Activated CD4-positive, alpha-beta memory T cell treated with anti-CD3 and anti-CD28 coated beads, Interleukin-2, amount 10 ng/mL, durations not matched to agents 7 days and 5 days (primary cell): ENCODE data around the gene GNAQ. TPM values are rescaled to one million over a fixed set of nuclear protein-coding genes. Genes with fewer than 3 reads are reported as not detected.
A peak's percentile ranks its signal among the peaks of the same experiment; 100 is the strongest.

Experiments used
- CTCF ChIA-PET: fragments of 350-600 bp; sonication (Branson Sonifier 250); formaldehyde crosslinking; loops from one replicate; lab custom pipeline; 2021; ENCODE audit warnings: antibody characterized with exemption, inconsistent platforms; lab: Charles Lee
- POLR2A ChIA-PET: fragments of 350-600 bp; sonication (Branson Sonifier 250); formaldehyde crosslinking; loops from one replicate; lab custom pipeline; 2021; ENCODE audit warnings: antibody characterized with exemption; lab: Charles Lee
- DNase-seq: peaks from one replicate; pipeline ENCODE4 v3.0.0-alpha.2; 2020
- H3K27ac Mint-ChIP-seq: one replicate; pipeline ENCODE4 v1.8.0; 2021; ENCODE audit warnings: mild to moderate bottlenecking, mixed read lengths
- H3K27me3 Mint-ChIP-seq: one replicate; pipeline ENCODE4 v1.8.0; 2021; ENCODE audit warnings: mixed read lengths
- H3K36me3 Mint-ChIP-seq: one replicate; pipeline ENCODE4 v1.8.0; 2021; ENCODE audit warnings: low read depth, mixed read lengths
- H3K4me1 Mint-ChIP-seq: one replicate; pipeline ENCODE4 v1.8.0; 2021; ENCODE audit warnings: mixed read lengths
- H3K4me3 Mint-ChIP-seq: one replicate; pipeline ENCODE4 v1.8.0; 2021; ENCODE audit warnings: mild to moderate bottlenecking, mixed read lengths
- H3K9me3 Mint-ChIP-seq: one replicate; pipeline ENCODE4 v1.8.0; 2021; ENCODE audit warnings: mixed read lengths
- total RNA-seq, 2 experiments: library from RNA; stranded (reverse); gene quantifications; one replicate each; pipeline ENCODE4 v1.2.3, GENCODE V29; 2021

The GNAQ gene
- total RNA-seq, 2 experiments from 2014 or later: 28.0 to 28.8 TPM

DNA sequence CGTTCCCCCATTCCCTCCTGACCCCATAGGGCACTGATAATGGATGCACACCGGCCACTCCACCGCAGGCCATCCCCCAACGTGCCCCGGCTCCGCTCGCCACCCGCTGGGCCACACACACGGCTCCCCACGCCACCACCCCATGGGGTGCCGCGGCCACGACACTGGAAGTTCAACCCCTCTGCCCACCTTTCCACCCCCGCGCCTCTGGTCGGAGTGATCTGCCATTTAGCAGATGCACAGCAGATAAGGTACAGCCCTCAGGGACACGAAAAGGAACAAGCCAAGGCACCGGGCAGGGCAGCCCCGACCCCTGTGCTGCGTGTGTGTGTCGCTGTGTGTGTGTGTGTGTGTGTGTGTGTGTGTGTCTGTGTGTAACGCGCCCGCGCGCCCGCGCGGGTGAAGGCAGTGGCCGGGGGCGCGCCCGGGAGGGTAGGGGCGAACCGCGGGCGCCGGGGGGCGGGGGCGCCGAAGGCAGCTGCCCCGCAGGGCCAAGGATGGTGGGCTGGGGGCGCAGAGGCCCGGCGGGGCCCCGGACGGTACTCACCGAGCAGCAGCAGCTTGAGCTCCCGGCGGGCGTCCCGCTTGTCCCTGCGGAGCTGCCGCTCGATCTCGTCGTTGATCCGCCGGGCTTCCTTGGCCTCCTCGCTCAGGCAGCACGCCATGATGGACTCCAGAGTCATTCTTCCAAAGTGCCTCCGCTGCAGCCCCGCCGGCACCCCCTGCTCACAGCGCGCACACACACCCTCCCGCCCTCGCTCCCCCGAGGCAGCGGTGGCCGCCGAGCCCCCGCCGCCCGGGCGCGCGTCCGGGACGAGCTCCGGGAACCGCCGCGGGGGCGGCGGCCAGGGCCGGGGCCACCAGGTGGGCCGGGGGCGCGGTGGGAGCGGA lies 813 bp downstream of the GNAQ start:
- POLR2A ChIA-PET: interaction anchor here (0.8 to 1.7 kb wide), 15 partner anchors 8 to 266 kb away, joined by 3 to 14 read pairs (median 3); partner anchors contain the start of gene PSAT1
- Mint-ChIP-seq H3K9me3 (no peaks in the 10 kb centered on the region), H3K27ac (peak overlapping the region; percentile 78), H3K4me3 (peak overlapping the region; percentile 91), H3K36me3 (peaks cover 7% of the 10 kb centered on the region), H3K4me1 (peaks cover 59% of the 10 kb centered on the region), H3K27me3 (no peaks in the 10 kb centered on the region)
- CTCF ChIA-PET: interaction anchor here (0.8 to 1.5 kb wide), 4 partner anchors 10 to 333 kb away, joined by 3 to 12 read pairs (median 4); no protein-coding TSS in a partner anchor
- DNase-seq: peak; percentile 69

DNA sequence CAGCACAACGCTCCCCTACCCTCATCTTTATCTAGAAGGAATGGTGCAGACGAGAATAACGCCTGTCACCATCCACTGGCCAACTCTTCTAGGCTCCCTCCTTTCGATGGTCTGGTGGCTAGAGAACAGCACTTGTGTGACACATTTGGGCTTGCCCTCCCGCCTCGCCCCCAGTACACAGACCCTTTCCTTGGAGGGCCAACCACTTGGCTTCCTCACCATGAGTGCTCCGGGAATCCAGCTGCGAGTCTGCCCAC lies 1.4 kb downstream of the GNAQ start:
- ChIA-PET CTCF (interaction anchor here (1.0 to 1.8 kb wide), 5 partner anchors 28 to 188 kb away, joined by 3 to 12 read pairs (median 4); no protein-coding TSS in a partner anchor), POLR2A (interaction anchor here (0.9 to 1.7 kb wide), 9 partner anchors 10 to 266 kb away, joined by 3 to 14 read pairs (median 4); partner anchors contain the start of gene PSAT1)
- peak overlapping the region; percentile 78 for H3K27ac Mint-ChIP-seq
- peaks cover 53% of the 10 kb centered on the region for H3K4me1 Mint-ChIP-seq
- H3K27me3 Mint-ChIP-seq: no peaks in the 10 kb centered on the region
- H3K36me3 Mint-ChIP-seq: peaks cover 7% of the 10 kb centered on the region
- H3K4me3 Mint-ChIP-seq: peak overlapping the region; percentile 91
- peak; percentile 35 for DNase-seq
- no peaks in the 10 kb centered on the region for H3K9me3 Mint-ChIP-seq

DNA sequence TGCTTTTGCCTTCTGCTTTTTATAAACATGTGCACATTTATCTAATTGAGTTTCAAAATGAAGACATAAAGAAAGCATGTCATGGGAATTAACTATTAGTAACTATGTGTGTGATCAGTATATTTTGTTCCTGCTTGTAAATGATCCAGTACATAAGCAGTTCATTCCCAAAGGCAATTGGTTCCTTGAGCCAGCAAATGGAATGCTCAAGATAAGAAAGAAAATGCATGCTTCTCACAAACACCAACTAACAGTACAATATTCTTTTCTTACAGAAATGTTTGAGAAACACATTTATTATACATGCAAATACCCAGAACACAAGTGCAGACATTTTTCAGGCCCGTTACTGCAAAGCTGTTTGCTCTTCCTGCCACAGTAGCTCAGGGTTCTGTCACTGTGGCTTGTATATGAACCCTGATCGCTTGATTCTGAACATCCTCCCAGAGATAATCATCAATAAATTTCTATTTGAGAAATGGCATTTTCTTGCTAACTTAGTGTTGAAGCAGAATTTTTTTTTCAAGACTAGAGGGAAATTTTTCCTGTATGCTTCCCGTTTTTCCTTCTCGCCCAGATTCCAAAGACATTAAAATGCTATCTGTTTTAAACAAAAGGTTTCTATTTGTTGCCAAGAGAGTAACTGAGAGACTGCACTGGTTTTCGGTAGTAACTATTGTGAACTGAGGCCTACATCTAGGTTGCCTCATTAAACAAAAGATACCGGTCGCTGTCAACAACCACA lies 1.9 kb downstream of the GNAQ start:
- H3K9me3 Mint-ChIP-seq: no peaks in the 10 kb centered on the region

DNA sequence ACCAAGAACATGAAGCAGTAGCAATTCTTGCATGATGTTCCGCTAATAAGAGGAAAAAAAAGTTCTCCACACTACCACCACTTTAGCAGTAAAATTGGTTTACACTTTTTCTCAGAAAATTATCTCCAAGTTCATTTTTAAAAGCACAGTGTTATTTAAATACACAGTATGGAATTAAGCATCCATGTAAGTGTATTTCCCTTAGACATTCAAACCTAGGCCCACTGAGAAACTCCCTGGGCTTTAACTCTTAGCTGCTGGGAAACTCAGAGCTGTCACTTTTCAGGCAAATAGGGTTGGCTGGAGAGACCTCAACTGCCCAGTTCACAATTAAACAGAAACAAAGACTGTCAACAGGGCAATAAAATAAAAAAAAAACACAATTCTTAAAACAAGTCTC lies 2.7 kb downstream of the GNAQ start:
- ChIA-PET POLR2A (interaction anchor here (1.7 kb wide), 1 partner anchor 52 kb away, joined by 14 read pairs; no protein-coding TSS in a partner anchor), CTCF (interaction anchor here (0.6 to 1.8 kb wide), 6 partner anchors 10 to 187 kb away, joined by 3 to 12 read pairs (median 4); no protein-coding TSS in a partner anchor)
- H3K9me3 Mint-ChIP-seq: no peaks in the 10 kb centered on the region
- no peak for DNase-seq
- H3K27ac Mint-ChIP-seq: no peak overlapping the region
- peaks cover 9% of the 10 kb centered on the region for H3K36me3 Mint-ChIP-seq
- H3K4me1 Mint-ChIP-seq: peaks cover 40% of the 10 kb centered on the region
- no peaks in the 10 kb centered on the region for H3K27me3 Mint-ChIP-seq
- H3K4me3 Mint-ChIP-seq: peak overlapping the region; percentile 91

More for the DNA sequence above, 1.9 kb downstream of the GNAQ start:
- Mint-ChIP-seq H3K27me3 (no peaks in the 10 kb centered on the region), H3K27ac (peak overlapping the region; percentile 78), H3K4me1 (peaks cover 48% of the 10 kb centered on the region), H3K4me3 (peak overlapping the region; percentile 91), H3K36me3 (peaks cover 7% of the 10 kb centered on the region)
- CTCF ChIA-PET: interaction anchor here (0.6 to 1.8 kb wide), 8 partner anchors 10 to 188 kb away, joined by 3 to 12 read pairs (median 4); no protein-coding TSS in a partner anchor
- POLR2A ChIA-PET: interaction anchor here (0.9 to 1.7 kb wide), 8 partner anchors 10 to 92 kb away, joined by 3 to 14 read pairs (median 4); no protein-coding TSS in a partner anchor
- peak; percentile 40 for DNase-seq

DNA sequence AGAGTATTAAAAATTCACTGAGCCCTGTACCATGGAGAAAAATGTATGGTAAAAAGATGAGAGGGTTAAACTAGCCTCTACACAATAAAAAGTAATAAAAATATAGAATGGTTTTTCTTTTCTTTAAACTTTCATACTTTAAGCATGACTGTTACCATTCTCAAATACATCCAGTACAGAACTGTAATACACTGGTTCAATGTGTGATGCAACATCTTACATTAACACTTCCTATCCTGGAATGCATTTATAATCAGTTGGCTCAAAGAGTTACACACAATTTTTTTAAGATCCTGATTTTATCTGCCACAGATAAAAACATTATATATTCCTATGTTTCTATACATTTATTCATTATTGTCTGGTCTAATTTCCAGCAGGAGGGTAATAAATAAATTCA lies 4.7 kb downstream of the GNAQ start:
- CTCF ChIA-PET: interaction anchor here (0.7 to 3.0 kb wide), 2 partner anchors 9 to 50 kb away, joined by 3 to 18 read pairs; no protein-coding TSS in a partner anchor
- peaks cover 35% of the 10 kb centered on the region for H3K4me1 Mint-ChIP-seq
- H3K9me3 Mint-ChIP-seq: no peaks in the 10 kb centered on the region

DNA sequence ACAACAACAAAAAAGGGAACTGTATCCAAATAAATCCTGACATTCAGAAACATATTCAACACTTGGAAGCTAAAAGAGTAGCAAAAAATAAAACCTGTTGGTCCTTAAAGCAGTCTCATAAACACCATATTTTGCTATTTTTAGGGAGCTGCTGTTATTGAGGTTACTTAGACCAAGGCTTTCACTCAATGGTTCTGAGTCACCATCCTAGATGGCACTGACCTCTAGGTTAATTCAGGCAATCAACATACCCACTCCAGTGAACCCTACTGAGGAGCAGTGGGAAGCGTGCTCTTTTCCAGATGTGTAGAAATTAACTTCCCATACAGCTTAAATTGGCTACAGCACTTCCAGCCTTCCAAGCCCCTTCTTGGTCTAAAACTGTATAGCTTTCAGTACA lies 5.2 kb downstream of the GNAQ start:
- CTCF ChIA-PET: interaction anchor here (3.0 kb wide), 1 partner anchor 9 kb away, joined by 18 read pairs; no protein-coding TSS in a partner anchor
- peaks cover 37% of the 10 kb centered on the region for H3K4me1 Mint-ChIP-seq
- DNase-seq: no peak
- POLR2A ChIA-PET: no interaction called here
- peaks cover 9% of the 10 kb centered on the region for H3K36me3 Mint-ChIP-seq
- H3K9me3 Mint-ChIP-seq: no peaks in the 10 kb centered on the region
- no peak overlapping the region for H3K27ac Mint-ChIP-seq
- H3K4me3 Mint-ChIP-seq: no peak overlapping the region
- H3K27me3 Mint-ChIP-seq: no peaks in the 10 kb centered on the region

More for the DNA sequence above, 4.7 kb downstream of the GNAQ start:
- Mint-ChIP-seq H3K4me3 (no peak overlapping the region), H3K36me3 (peaks cover 9% of the 10 kb centered on the region), H3K27me3 (no peaks in the 10 kb centered on the region), H3K27ac (no peak overlapping the region)
- POLR2A ChIA-PET: no interaction called here
- DNase-seq: no peak

DNA sequence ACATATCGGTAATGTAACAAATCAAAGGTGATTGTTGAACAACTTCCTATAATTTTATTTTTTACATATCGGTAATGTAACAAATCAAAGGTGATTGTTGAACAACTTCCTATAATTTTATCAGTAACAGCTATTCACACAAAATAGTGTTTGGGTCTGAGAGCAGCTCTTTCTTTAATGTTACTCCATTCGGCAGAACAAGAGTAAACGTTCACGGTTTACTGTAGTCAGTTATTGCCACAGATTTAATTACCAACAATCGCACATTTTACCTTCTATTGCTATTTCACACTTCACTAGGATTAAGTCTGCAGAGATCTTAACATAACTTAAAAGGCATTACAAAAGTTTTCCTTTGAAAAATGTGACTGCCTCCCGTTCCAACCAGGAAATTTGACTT lies 6.4 kb downstream of the GNAQ start:
- POLR2A ChIA-PET: interaction anchor here (0.7 kb wide), 1 partner anchor 39 kb away, joined by 3 read pairs; no protein-coding TSS in a partner anchor
- CTCF ChIA-PET: interaction anchor here (1.3 to 3.0 kb wide), 3 partner anchors 10 to 96 kb away, joined by 3 to 18 read pairs (median 8); no protein-coding TSS in a partner anchor
- H3K9me3 Mint-ChIP-seq: no peaks in the 10 kb centered on the region
- peaks cover 13% of the 10 kb centered on the region for H3K36me3 Mint-ChIP-seq
- no peak for DNase-seq
- H3K27me3 Mint-ChIP-seq: no peaks in the 10 kb centered on the region
- H3K4me1 Mint-ChIP-seq: peaks cover 39% of the 10 kb centered on the region
- no peak overlapping the region for H3K27ac Mint-ChIP-seq
- no peak overlapping the region for H3K4me3 Mint-ChIP-seq

DNA sequence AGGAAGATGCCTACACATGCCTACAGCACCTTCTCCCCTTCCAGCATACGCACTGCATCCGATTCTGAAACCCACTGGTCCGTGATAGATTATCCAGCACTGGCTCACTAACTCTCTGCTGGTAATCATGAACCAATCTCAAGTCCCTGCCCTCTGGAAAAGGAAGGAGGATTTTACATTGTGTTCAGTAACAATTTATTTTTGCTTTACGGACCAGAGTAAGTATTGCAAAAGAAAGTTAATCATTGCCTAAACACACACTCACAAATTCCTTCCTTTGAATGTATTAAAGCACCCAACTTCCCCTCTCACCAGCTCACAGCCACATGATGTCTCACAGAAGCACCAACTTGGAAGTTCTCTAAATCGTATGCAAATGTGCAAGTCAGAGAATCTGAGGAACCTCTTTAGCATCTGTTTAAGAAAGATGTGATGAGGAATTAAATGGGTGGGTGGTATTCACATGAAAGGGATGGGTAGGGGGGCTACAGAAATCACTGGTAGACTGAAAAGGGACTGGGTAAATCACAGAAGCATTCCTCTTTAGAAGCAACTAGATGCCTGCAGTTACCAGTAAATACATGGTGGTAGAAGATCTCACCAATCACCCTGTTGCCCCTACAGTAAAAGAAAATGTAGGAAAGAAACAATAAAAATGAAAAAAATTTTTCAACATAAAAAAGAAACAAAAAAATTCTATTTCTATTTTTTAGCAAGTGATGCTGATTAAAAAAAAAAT lies 8.4 kb downstream of the GNAQ start:
- ChIA-PET CTCF (no interaction called here), POLR2A (interaction anchor here (1.6 kb wide), 1 partner anchor 8 kb away, joined by 3 read pairs; the partner anchor contains the start of gene GNAQ)
- no peaks in the 10 kb centered on the region for H3K27me3 Mint-ChIP-seq
- DNase-seq: no peak
- no peak overlapping the region for H3K27ac Mint-ChIP-seq
- H3K36me3 Mint-ChIP-seq: peaks cover 15% of the 10 kb centered on the region
- H3K4me3 Mint-ChIP-seq: no peak overlapping the region
- H3K4me1 Mint-ChIP-seq: peaks cover 23% of the 10 kb centered on the region
- H3K9me3 Mint-ChIP-seq: no peaks in the 10 kb centered on the region

DNA sequence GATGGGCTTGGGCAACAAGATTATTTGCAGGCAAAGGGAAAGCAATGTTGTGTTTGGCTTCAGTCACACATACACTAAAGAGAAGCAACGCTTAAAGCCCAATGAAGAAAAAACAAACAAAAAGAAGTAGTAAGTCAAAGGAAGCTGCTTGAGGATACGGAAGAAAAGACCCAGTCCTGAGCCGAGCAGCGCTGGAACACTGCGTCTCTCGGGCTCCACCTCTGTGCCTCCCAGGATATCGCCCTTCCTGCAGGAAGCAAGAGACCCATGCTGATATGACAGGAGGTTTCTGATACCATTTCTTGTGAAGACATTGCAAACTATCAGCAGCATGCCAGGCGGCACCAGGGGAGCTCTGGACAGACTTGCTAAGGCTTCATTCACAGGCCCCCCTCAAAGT lies 9.9 kb downstream of the GNAQ start:
- DNase-seq: no peak
- ChIA-PET CTCF (interaction anchor here (1.3 to 1.4 kb wide), 2 partner anchors 14 to 113 kb away, joined by 6 read pairs; no protein-coding TSS in a partner anchor), POLR2A (no interaction called here)
- Mint-ChIP-seq H3K36me3 (peaks cover 10% of the 10 kb centered on the region), H3K9me3 (no peaks in the 10 kb centered on the region), H3K27ac (no peak overlapping the region), H3K4me3 (no peak overlapping the region), H3K4me1 (peaks cover 29% of the 10 kb centered on the region), H3K27me3 (no peaks in the 10 kb centered on the region)

DNA sequence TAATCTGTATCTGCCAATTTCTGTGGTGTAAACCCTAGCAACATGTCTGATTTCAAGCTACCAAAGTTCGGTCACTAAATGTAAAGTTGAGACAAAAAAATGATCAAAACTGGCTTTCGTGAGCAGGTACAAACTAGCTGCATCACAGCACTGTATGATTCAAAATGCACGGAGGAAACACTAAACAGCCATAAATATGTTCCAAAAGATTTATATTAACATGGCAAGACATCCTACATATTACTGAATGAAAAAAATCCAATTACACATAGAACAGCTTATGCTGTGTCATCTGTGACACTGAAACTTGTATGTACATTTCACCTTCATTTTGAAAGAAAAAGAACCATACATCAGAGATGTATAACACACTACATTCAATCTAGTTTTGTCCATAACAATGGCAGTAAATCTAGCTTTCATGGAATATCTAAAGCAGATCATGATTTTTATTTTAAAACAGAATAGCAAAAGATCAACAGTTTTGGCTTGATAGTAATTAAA lies 14.4 kb downstream of the GNAQ start:
- no peak overlapping the region for H3K27ac Mint-ChIP-seq
- H3K36me3 Mint-ChIP-seq: peaks cover 22% of the 10 kb centered on the region
- no peaks in the 10 kb centered on the region for H3K27me3 Mint-ChIP-seq
- POLR2A ChIA-PET: interaction anchor here (0.8 kb wide), 1 partner anchor 14 kb away, joined by 3 read pairs; the partner anchor contains the start of gene GNAQ
- DNase-seq: no peak
- CTCF ChIA-PET: interaction anchor here (1.1 to 1.4 kb wide), 2 partner anchors 15 to 18 kb away, joined by 3 to 5 read pairs; partner anchors contain the start of gene GNAQ
- H3K4me3 Mint-ChIP-seq: no peak overlapping the region
- H3K4me1 Mint-ChIP-seq: peaks cover 25% of the 10 kb centered on the region
- H3K9me3 Mint-ChIP-seq: no peaks in the 10 kb centered on the region

DNA sequence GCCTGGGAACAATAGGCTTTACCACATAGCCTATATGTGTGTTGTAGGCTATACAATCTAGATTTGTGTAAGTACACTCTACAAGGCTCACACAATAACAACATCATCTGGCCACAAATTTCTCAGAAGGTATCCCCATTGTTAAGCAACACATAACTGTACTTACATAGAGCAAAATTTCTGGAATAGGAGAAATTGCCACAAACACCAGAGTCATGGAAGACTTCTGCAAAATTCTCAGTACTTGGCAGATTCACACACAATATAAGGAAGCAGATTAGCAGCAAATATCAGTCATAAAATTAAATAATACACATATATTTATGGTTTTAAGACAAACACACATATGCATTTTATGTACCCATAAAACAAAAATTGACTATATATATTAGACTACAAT lies 16.4 kb downstream of the GNAQ start:
- peaks cover 30% of the 10 kb centered on the region for H3K4me1 Mint-ChIP-seq
- peaks cover 16% of the 10 kb centered on the region for H3K36me3 Mint-ChIP-seq
- ChIA-PET POLR2A (no interaction called here), CTCF (interaction anchor here (1.3 kb wide), 1 partner anchor 14 kb away, joined by 3 read pairs; no protein-coding TSS in a partner anchor)
- H3K27me3 Mint-ChIP-seq: no peaks in the 10 kb centered on the region
- H3K4me3 Mint-ChIP-seq: no peak overlapping the region
- DNase-seq: no peak
- no peak overlapping the region for H3K27ac Mint-ChIP-seq
- no peaks in the 10 kb centered on the region for H3K9me3 Mint-ChIP-seq
